HG03571 (cell line): ENCODE data around the gene GTPBP1.

Experiments used
- ATAC-seq: cut with Tn5 transposase; IDR thresholded peaks from one replicate; pipeline ENCODE4 v1.9.1; 2021; ENCODE audit not compliant: unreplicated experiment

The GTPBP1 gene

GRCh38 chr22:38724926-38725571, 19.3 kb downstream of the GTPBP1 start:
- ATAC-seq = no peak

GRCh38 chr22:38725900-38726655, 20.3 kb downstream of the GTPBP1 start:
- no peak for ATAC-seq

GRCh38 chr22:38727123-38727522, 21.4 kb downstream of the GTPBP1 start:
- no peak for ATAC-seq

DNA sequence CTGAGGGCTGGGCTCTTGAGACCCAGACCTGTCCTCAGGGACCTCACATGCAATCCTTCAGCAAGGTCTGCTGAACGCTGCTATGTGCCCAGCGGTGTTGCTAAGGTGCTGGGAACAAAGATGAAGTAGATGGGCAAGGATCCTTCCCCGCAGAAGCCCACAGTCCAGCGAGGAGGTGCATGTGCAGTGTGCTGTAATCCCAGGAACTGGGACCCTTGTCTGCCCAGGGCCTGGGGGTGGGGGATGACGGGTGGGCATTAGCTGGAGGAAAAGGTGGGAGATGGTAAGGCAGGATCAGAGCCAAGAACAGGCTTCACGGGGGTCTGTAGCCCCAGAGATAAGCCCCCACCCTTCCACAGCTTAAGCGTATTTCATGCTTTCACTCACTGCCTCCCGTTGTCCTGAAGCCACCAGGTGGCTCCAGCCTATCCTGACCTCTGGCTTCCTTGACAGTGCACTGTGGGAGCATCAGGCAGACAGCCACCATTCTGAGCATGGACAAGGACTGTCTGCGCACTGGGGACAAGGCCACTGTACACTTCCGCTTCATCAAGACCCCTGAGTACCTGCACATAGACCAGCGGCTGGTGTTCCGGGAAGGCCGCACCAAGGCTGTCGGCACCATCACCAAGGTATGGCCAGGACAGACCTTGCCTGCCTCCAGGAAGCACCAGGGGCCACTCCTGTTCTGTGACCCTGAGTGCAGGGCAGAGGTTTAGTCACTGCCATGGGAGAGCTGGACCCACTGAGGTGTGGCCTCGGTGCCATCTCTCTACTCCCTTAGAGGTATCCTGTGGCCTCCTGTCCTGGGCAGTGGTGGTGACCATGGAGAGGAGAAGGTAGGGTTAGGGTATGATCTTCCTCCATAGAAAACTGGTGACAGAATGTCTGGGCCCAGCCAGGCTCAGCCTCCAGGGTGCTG, 22.0 kb downstream of the GTPBP1 start:
- no peak for ATAC-seq

- no peak for ATAC-seq
Measured at GRCh38 chr22:38728871-38729796, 23.4 kb downstream of the GTPBP1 start.

DNA sequence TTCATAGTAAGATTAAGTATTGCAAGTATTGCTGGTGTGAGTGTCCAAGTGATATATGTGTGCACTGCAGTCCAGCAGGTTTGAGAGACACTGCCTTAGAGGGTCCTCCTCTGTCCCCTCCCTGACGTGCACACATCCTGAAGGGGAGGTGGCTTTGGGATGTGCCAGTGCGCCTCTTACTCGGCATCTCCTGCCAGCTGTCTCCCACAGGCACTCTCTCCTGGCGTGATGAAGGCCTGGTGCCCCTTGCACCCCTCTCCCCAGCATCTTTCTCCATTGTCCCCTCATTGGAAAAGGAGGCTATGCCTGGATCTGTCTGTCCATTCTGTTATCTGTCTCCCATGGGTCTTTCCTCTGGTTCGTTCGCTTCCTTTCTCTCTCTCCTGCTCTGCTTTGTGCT, 24.2 kb downstream of the GTPBP1 start:
- ATAC-seq = no peak

DNA sequence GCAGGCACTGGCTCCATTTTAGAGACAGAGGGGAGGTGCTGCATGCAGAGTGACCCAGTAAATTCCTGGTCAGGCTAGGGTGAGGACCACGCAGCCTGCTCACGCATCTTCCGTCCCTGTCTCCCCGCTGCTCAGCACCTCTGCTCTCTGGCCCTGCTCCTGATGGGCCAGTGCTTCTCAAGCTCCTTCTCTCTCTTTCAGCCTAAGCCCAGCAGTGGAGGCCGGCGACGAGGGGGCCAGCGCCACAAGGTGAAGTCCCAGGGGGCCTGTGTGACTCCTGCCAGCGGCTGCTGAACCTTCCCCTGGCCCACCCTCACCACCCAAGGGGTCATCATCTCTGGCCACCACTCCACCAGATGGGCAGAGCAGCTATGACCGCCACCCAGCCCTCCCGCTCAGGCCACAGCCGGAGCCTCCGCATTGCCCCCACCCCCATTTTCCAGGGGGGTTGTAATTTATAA, 24.7 kb downstream of the GTPBP1 start:
- ATAC-seq = no peak

DNA sequence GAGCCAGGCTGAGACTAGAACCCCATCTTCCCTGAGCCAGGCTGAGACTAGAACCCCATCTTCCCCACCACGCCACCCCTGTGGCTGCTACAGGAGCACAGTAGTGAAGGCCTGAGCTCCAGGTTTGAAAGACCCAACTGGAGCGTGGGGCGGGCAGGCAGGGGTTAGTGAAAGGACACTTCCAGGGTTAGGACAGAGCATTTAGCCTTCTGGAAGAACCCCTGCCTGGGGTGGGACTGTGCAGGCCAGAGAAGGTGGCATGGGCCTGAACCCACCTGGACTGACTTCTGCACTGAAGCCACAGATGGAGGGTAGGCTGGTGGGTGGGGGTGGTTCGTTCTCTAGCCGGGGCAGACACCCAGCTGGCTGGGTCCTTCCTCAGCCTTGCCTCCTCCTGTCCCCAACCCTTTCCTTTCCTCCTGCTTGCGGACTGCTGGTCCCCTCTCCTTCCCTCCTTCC, 26.0 kb downstream of the GTPBP1 start:
- no peak for ATAC-seq

- ATAC-seq = no peak
Measured at GRCh38 chr22:38732251-38732815, 26.6 kb downstream of the GTPBP1 start.

- no peak for ATAC-seq
Measured at GRCh38 chr22:38733329-38733723, 27.6 kb downstream of the GTPBP1 start.

- ATAC-seq = no peak
Measured at GRCh38 chr22:38733724-38734381, 28.1 kb downstream of the GTPBP1 start.

DNA sequence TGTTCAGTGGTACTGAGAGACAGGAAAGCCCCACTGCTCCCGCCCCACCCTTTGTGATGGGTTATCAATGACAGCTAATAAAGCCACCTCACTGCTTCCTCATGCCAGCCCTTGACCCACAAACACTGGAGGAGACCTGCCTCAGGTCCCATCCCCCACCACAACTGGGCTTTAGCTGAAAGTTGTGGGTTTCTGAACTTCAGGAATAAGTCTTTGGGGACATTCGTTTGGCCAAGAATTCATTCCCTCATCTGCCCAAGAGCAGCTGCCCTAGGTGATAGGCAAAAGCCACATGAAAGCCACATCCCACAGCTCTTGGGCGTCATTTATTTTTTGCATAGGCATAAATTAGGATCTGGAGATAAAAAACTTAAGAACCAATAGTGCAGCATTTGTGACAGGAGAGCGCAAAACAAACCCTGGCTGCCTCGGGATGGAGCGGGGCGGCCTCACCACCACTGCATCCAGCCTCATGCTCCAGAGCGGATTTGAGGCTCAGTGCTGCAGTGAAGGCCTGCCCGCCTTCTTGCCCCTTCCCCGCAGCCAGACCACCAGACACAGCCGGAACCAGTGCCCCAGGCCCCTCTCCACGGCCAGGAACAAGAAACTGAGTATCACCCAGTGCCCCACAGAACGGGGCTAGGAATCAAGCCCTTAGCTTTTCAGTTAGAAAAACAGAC, 28.8 kb downstream of the GTPBP1 start:
- ATAC-seq = no peak

GRCh38 chr22:38735126-38735464, 29.4 kb downstream of the GTPBP1 start:
- ATAC-seq = no peak

GRCh38 chr22:38735465-38736256, 29.9 kb downstream of the GTPBP1 start:
- no peak for ATAC-seq

DNA sequence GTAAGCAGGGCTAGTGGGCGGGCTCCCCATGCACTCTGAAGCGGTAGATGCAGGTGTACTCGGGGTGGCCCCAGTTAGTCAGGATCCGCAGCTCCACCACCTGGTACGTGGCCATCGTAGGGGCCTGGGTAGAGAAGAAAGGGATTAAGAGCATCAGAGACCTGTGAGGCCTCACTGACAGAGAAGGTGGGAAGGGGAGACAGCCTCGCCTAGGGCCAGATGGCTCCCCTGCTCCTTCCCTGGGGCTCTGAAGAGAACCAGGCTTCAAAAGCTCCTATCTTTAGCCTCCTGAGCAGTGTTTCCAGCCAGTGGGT, 30.5 kb downstream of the GTPBP1 start:
- ATAC-seq = no peak

DNA sequence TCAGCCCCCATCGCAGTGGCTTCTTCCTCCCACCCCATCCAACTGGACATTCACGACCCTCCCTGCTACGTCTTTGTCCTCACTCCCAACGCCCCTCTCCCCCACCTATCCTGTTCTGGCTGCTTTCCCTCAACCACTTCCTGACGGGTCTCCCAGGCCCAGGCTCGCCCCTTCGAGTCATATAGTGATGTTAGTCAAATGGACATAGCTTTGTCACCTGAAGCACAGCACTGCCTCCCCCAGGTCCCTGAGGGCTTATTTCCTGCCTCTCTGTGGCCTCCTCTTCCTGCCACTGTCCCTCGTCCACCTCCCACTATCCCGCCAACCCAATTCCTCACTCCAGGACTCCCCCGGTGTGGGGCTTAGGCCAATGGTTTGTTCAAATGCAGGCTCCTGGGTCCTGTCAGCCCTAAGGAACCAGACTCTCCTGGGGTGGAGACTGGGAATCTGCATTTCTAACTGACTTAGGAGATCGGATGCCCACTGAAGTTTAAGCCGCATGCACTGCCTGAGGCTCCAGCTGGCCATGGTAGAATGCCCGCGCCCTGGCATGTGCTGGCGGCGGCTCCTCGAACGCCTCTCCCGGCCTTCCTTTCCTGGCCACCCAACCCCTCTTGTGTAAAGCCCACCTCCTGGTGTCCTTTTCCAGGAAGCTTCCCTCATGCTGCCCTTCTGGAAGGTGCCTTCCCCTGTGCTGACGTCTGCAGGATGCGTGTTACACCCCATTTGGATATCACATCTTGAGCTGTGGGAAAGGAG, 31.7 kb downstream of the GTPBP1 start:
- no peak for ATAC-seq

GRCh38 chr22:38738475-38739070, 32.8 kb downstream of the GTPBP1 start:
- ATAC-seq = no peak
